Uterus (tissue), 2 donors: ENCODE data around the gene JAK3.

Experiments
- POLR2A ChIP-seq, 2 donors: fragments of 450-650 bp; IDR thresholded peaks; one replicate each; pipeline ENCODE4 v1.6.1; 2016; ENCODE audit warnings: antibody characterized with exemption in 2 of 2, mild to moderate bottlenecking in 1 of 2, moderate library complexity in 1 of 2
- TF ChIP-seq, protein P1 (sequence below), 4 experiments: fragments of 200-600 bp in 2 of 4; fragments of 450-650 bp in 2 of 4; sonication (generic) in 2 of 4; IDR thresholded peaks; one replicate each; pipeline ENCODE4 v1.5.1; 2016 to 2019; ENCODE audit warnings: antibody characterized with exemption in 4 of 4, mild to moderate bottlenecking in 2 of 4, moderate library complexity in 1 of 4

DNA sequence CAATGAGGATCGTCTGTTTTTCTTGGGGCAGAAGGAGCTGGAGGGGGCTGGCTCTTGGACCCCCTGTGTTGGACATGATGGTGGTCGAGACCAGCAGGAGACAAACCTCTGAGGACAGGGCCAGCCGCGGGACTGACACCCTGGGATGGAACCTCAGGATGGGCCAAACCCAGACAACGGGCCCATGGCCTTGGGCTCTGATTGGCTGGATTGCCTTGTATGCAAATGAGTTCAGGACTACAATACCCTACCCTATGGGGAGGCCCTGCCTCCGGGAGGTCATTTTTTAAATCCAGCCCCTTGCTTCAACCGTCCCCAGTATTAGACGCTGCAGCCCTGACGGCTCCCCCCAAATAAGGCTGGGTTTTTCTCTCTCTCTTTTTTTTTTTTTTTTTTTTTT, 46.0 kb upstream of the JAK3 start:
- TF ChIP-seq POLR2A (IDR thresholded peaks at IDR 0.05): no peak
- TF ChIP-seq, protein P1, sequence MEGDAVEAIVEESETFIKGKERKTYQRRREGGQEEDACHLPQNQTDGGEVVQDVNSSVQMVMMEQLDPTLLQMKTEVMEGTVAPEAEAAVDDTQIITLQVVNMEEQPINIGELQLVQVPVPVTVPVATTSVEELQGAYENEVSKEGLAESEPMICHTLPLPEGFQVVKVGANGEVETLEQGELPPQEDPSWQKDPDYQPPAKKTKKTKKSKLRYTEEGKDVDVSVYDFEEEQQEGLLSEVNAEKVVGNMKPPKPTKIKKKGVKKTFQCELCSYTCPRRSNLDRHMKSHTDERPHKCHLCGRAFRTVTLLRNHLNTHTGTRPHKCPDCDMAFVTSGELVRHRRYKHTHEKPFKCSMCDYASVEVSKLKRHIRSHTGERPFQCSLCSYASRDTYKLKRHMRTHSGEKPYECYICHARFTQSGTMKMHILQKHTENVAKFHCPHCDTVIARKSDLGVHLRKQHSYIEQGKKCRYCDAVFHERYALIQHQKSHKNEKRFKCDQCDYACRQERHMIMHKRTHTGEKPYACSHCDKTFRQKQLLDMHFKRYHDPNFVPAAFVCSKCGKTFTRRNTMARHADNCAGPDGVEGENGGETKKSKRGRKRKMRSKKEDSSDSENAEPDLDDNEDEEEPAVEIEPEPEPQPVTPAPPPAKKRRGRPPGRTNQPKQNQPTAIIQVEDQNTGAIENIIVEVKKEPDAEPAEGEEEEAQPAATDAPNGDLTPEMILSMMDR (IDR thresholded peaks at IDR 0.05): no peak
